ENCODE results near the gene ELMO1. TPM values are rescaled to one million over a fixed set of nuclear protein-coding genes. Genes with fewer than 3 reads are reported as not detected.

ELMO1 gene
- total RNA-seq, 1 donor from 2014 or later, result 60.1 TPM

DNA sequence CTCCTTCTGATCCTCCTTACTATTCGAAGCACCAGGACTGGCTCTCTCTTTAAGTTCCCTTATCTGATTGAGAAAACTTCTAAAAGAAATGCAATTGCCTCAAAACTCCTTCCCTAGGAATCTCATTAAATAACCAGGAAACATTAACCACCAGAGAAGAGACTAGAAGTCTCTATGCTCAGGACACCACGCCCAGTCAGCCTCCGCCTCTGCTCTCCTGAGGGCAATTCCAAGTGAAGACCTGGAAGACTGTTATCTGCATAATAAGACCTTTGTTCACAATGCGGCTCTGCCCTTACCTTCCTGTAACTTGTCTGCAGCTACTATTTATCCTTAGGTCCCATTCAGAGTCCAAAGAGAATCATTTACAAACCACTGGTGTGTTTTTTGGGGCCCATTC is 78.8 kb downstream of the ELMO1 start:
- Histone ChIP-seq H3K4me3 (no peak overlapping the region), H3K27ac (no peak overlapping the region), H3K9me3 (no peaks in the 10 kb centered on the region), H3K4me1 (peaks cover 14% of the 10 kb centered on the region), H3K27me3 (ENCODE audit: low read depth) (no peaks in the 10 kb centered on the region), H3K36me3 (no peaks in the 10 kb centered on the region)
- intact Hi-C loops (cut with DNase I), result no loop called here
- ATAC-seq (no peak), DNase-seq (no peak)
- TF ChIP-seq, protein P1, sequence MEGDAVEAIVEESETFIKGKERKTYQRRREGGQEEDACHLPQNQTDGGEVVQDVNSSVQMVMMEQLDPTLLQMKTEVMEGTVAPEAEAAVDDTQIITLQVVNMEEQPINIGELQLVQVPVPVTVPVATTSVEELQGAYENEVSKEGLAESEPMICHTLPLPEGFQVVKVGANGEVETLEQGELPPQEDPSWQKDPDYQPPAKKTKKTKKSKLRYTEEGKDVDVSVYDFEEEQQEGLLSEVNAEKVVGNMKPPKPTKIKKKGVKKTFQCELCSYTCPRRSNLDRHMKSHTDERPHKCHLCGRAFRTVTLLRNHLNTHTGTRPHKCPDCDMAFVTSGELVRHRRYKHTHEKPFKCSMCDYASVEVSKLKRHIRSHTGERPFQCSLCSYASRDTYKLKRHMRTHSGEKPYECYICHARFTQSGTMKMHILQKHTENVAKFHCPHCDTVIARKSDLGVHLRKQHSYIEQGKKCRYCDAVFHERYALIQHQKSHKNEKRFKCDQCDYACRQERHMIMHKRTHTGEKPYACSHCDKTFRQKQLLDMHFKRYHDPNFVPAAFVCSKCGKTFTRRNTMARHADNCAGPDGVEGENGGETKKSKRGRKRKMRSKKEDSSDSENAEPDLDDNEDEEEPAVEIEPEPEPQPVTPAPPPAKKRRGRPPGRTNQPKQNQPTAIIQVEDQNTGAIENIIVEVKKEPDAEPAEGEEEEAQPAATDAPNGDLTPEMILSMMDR (IDR thresholded peaks at IDR 0.05), result no peak

DNA sequence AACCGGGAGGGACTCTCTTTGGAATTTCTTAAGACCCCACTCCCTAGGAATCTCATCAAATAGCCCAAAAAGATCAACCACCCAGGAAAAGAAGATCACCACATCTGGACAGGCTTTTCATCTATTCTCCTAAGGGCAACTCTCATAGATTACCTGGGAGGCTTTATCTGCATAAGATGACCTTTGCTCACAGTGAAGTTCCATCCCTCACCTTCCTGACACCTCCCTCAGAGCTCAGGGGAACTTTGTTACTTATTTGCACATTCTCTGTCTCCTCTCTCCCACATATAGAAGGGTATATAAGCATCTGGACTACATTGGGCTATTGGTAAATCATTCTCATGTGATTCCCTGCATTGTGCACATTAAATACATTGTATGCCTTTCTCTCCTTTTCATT is 80.1 kb downstream of the ELMO1 start:
- H3K27ac ChIP-seq, result no peak overlapping the region
- no peak for ATAC-seq
- TF ChIP-seq, protein P1 (IDR thresholded peaks at IDR 0.05), result no peak

DNA sequence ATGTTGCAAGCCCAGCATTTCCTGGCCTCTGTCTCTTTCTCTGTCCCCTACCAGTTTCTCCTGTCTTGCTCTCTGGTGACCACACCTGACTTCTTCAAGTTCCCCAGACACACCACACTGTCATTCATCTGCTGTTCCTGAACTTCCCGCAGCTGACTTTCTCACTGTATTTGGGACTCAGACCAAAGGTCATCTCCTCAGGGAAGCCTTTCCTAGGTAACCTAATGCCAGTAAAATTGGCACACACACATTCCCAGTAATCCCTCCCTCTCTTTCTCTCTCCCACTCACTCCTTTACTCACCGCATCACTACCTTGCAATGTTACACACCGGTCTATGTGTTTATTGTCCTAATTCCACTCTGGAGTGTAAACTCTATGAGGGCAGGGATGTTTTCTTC is 81.7 kb downstream of the ELMO1 start:
- no peak for ATAC-seq
- peaks cover 14% of the 10 kb centered on the region for H3K4me1 ChIP-seq
- H3K36me3 ChIP-seq, result no peaks in the 10 kb centered on the region
- no peak overlapping the region for H3K4me3 ChIP-seq
- TF ChIP-seq, protein P1 (IDR thresholded peaks at IDR 0.05), result no peak
- no peak overlapping the region for H3K27ac ChIP-seq
- intact Hi-C loops (cut with DNase I), result no loop called here
- H3K9me3 ChIP-seq, result no peaks in the 10 kb centered on the region
- DNase-seq, result no peak
- no peaks in the 10 kb centered on the region for H3K27me3 ChIP-seq (ENCODE audit: low read depth)

More for the DNA sequence above, 80.1 kb downstream of the ELMO1 start:
- Histone ChIP-seq H3K36me3 (no peaks in the 10 kb centered on the region), H3K4me1 (peaks cover 14% of the 10 kb centered on the region), H3K27me3 (ENCODE audit: low read depth) (no peaks in the 10 kb centered on the region), H3K4me3 (no peak overlapping the region), H3K9me3 (no peaks in the 10 kb centered on the region)
- DNase-seq, result no peak
- intact Hi-C loops (cut with DNase I), result no loop called here

GRCh38 chr7:37366445-37366844 is 82.2 kb downstream of the ELMO1 start:
- H3K27ac ChIP-seq, result no peak overlapping the region

GRCh38 chr7:37365405-37365804 is 83.3 kb downstream of the ELMO1 start:
- Histone ChIP-seq H3K27ac (no peak overlapping the region), H3K4me3 (no peak overlapping the region), H3K9me3 (no peaks in the 10 kb centered on the region), H3K27me3 (ENCODE audit: low read depth) (no peaks in the 10 kb centered on the region), H3K4me1 (peaks cover 14% of the 10 kb centered on the region), H3K36me3 (no peaks in the 10 kb centered on the region)
- TF ChIP-seq, protein P1 (IDR thresholded peaks at IDR 0.05), result no peak
- DNase-seq (no peak), ATAC-seq (no peak)
- intact Hi-C loops (cut with DNase I), result no loop called here

More at GRCh38 chr7:37366445-37366844, 82.2 kb downstream of the ELMO1 start:
- intact Hi-C loops (cut with DNase I), result no loop called here
- ATAC-seq, result no peak
- no peaks in the 10 kb centered on the region for H3K9me3 ChIP-seq
- H3K36me3 ChIP-seq, result no peaks in the 10 kb centered on the region
- H3K27me3 ChIP-seq (ENCODE audit: low read depth), result no peaks in the 10 kb centered on the region
- no peak for DNase-seq
- H3K4me1 ChIP-seq, result peaks cover 14% of the 10 kb centered on the region
- TF ChIP-seq, protein P1 (IDR thresholded peaks at IDR 0.05), result no peak
- H3K4me3 ChIP-seq, result no peak overlapping the region

DNA sequence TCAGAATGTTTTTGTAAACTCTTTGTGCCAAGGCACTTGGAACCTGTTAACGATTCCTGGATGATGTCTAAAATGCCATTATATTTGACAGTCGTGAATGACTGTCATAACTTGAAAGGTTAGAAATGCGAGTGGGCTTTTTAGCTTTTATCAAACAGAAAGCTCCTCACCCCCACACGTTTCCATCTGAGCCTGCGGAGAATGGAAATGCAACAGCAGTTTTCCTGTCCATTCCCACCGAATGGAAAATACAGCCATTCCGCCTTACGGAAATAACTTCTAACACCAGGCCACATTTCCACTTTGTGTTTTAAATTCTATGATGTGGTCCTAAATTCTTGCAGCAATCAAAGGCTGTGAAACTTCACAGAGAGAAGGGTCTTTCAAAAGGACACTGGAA is 83.8 kb downstream of the ELMO1 start:
- H3K9me3 ChIP-seq, result no peaks in the 10 kb centered on the region
- no peaks in the 10 kb centered on the region for H3K36me3 ChIP-seq
- H3K4me3 ChIP-seq, result no peak overlapping the region
- no peak overlapping the region for H3K27ac ChIP-seq
- TF ChIP-seq, protein P1 (IDR thresholded peaks at IDR 0.05), result no peak
- DNase-seq (no peak), ATAC-seq (no peak)
- intact Hi-C loops (cut with DNase I), result no loop called here
- H3K27me3 ChIP-seq (ENCODE audit: low read depth), result no peaks in the 10 kb centered on the region
- peaks cover 14% of the 10 kb centered on the region for H3K4me1 ChIP-seq

All from lower lobe of right lung (tissue), 2 donors.